NK-92 treated with Interleukin-12 subunit alpha and Interleukin-12 subunit beta, amount 100 ng/mL, for 24 hours (cell line): ENCODE measurements around the gene KIF25.
"Not testable (repeated sequence)": the region's sequence is repeated elsewhere in the genome, so short reads cannot be mapped to it uniquely, and the experiment has no call there.

Experiments used
- DNase-seq: peaks from one replicate; lab custom pipeline; 2025; lab: John Stamatoyannopoulos, UW

Gene KIF25

DNA sequence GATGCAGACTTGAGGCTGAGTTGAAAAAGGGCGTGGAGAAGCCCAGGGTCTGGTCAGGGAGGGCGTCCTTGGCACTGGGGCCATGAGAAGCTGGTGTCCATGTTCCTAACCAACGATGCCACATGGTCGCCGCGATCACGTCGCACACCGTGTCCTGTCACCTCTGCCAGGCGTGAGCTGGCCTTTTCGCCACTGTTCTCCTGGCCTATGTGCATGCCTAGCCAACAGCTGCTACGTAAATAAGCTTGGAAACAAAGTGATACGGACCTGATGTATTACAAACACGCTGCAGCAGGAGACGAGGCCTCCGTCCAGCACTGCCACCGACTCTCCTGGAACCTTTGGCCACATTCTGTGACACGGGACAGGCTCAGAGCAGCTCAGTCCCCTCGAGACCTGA lies 22.0 kb upstream of the KIF25 start:
- no peak for DNase-seq

DNA sequence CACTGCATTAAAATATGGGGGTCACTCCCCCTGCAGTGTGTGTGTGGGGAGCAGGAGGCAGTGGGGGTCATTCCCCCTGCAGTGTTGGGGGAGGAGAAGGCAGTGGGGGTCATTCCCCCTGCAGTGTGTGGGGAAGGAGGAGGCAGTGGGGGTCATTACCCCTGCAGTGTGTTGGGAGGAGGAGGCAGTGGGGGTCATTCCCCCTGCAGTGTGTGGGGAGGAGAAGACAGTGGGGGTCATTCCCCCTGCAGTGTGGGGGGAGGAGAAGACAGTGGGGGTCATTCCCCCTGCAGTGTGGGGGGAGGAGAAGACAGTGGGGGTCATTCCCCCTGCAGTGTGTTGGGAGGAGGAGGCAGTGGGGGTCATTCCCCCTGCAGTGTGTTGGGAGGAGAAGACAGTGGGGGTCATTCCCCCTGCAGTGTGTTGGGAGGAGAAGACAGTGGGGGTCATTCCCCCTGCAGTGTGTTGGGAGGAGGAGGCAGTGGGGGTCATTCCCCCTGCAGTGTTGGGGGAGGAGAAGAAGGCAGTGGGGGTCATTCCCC lies 21.3 kb upstream of the KIF25 start:
- DNase-seq: not testable (repeated sequence)

DNA sequence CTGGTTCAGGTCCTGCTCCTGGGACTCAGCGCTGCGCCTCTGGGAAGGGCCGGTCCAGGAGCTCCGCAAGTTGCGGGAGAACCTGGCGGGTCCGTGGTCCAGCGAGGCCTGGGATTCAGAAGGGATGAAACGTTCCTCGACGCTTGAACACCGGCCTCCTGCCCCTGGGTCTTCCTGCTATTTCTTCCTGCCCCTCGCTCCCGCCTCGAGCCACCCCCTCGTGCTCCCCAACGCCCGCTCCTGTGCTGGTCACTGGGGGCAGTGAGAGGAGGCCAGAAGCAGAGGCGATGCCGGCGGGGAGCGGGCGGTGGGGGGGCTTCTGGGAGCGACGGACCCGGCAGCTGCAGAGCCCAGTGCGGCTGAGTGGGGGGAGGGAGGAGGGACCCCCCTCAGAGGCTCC lies 20.8 kb upstream of the KIF25 start:
- no peak for DNase-seq

DNA sequence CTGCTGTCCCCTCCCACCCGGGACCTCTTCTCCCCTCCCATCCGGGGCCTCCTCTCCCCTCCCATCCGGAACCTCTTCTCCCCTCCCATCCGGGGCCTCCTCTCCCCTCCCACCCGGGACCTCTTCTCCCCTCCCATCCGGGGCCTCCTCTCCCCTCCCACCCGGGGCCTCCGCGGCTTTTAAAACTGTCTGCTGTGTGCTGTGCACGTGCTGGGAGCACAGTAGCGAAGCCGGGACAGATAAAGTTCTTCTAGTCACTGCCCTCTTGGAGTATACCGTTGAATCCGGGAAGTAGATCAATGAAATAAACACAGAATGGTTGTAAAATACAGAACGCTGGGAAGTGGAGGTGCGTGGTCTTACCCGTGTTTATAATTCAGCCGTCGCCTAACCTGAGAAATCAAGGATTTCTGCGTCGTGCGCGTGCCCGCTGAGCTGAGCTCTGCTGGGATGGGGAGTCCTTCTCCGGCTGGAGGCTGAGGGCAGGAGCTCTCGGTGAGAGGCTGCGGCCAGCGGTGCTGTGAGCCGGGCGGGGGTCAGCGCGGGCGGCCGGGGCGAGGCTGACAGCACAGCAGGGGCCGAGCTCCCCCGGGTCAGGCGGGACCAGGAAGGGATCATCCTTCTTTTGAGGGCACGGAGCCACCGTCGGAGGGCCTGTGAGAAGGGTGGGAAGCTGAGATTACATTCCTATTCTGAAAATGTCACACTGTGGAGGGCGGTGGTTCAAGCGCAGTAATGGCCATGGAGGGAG lies 19.6 kb upstream of the KIF25 start:
- DNase-seq: no peak

DNA sequence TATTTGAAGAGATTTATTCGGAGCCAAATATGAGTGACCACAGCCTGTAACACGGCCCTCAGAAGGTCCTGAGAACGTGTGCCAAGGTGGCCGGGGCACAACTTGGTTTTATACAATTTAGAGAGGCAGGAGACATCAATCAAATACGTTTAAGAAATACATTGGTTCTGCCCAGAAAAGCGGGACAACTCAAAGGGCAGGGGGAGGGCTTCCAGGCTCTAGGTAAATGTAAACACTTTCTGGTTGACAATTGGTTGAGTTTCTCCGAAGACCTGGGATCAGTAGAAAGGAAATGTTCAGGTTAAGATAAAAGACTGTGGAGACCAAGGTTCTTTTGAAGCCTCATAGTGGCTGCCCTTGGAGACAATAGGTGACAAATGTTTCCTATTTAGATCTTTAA lies 18.9 kb upstream of the KIF25 start:
- DNase-seq: no peak

DNA sequence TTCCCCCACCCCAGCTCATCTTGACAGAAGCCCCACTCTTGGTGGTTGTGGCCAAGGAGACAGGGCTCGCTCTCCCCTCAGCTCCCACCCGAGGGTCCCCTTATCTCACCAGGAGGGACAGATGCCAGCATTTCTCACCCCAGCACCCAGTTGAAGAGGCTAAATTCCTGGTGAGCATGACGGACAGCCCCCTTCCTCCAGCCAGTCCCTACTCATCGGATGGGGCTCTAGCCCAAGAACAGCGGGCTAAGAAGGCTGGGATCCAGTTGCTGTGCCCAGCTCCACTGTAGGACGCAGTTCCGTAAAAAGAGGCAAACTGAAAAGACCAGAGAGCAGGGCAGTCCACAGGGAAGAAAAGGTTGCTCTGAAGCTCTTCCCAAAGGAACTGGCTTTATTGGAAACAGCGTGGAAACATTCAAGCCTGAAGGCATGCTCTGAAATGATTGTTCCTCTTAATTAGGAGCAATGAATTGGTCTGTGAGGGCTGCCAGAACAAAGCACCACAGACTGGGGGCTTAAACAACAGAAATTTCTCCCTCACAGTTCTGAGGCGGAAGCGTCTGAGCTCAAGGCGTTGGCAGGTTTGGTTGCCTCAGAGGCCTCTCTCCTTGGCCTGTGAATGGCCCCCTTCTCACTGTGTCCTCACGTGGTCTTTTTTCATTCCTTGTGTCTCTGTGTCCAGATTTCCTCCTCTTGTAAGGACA lies 17.9 kb upstream of the KIF25 start:
- no peak for DNase-seq

DNA sequence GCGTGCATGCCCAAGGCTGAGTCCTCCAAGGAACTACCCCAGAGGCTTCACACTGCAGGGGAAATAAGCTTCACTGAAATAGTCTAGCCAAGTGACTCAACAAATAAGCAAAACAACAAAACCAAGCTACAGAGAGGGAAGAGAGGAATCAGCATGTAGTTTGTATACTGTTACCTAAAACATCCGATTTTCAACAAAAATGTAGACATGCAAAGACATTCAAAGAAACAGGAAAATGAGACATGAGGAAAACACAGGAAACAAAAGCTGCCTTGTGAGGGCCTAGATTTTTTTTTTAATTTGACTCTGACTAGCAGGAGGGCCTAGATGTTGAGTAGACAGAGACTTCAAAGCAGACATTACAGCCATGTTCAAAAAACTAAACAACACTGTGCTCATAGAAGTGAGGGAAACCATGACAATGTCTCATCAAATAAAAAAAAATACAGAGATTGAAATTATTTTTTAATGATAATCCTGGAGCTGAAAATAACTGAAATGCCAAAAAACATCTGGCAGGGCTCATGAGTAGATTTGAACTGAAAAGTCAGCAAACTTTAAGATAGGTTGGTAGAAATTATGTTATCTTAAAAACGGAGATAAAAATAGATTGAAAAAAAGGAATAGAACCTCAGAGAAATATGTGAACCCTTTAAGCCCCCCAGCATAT lies 16.4 kb upstream of the KIF25 start:
- DNase-seq: no peak

DNA sequence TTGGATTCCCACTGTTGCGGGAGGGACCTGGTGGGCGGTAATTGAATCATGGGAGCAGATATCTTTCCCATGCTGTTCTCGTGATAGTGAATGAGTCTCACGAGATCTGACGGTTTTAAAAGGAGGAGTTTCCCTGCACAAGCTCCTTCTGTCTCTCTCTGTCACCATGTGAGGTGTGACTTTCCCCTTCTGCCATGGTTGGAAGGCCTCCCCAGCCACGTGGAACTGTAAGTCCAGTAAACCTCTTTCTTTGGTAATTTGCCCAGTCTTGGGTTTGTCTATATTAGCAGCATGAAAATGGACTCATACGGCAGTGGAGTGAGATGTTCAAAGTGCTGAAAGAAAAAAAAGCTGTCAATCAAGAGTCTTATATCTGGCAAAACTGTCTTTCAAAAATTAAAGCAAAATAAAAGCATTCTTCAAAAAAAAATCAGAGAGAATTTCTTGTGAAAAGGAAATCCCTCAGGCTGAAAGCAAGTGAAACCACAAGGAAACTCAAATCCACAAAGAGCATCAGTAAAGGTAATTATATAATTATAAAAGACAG lies 15.5 kb upstream of the KIF25 start:
- no peak for DNase-seq

DNA sequence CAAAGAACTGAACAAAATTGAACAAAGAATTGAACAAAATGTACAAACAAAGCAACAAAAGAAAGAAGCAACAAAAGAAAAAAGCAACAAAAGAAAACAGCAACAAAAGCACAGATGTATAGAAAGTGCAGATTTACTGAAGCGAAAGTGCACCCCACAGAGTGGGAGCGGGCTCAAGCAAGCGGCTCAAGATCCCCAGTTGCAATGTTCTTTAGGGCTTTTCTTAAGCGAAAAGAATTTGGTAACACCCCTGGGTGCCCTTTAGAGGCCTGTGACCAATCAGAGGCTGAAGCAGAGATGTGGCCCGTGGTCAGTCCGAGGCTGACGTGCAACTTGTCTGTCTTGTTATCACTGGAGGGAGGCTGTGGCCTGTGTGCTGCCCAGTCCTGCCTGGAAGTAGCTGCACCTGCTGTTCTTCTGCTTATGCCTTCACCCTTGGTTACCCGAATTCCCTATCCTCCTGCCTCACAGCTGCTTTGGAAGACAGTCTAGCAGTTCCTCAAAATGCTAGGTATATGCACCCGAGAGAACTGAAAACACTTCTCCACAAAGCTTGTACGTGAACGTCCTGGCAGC lies 13.2 kb upstream of the KIF25 start:
- DNase-seq: no peak

DNA sequence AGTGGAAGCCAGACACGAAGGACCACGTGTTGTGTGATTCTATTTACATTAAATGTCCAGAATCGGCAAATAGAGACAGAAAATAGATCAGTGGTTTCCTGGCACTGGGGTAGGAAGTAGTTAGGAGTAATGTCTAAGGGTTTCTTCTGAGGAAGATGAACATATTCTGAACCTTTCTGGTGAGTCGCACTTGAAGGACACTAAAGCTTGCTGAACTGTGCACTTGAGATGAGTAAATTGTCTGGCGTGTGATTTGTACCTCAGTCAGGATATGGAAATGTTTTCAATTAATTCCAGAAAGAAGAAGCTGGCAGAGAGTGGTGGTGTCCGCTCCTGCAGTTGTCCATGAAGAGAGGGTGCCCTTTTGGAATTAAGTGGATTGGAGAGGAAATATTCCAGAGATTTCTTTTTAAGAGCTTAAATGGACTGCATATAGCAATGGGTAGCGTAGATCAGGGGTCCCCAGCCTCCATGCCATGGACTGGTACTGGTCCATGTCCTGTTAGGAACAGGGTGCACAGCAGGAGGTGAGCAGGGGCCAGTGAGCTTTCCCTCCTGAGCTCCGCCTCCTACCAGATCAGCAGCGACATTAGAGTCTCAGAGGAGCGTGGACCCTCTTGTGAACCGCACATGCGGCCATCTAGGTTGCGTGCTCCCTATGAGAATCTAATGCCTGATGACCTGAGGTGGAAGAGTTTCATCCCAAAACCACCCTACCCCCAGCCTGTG lies 12.4 kb upstream of the KIF25 start:
- DNase-seq: no peak

DNA sequence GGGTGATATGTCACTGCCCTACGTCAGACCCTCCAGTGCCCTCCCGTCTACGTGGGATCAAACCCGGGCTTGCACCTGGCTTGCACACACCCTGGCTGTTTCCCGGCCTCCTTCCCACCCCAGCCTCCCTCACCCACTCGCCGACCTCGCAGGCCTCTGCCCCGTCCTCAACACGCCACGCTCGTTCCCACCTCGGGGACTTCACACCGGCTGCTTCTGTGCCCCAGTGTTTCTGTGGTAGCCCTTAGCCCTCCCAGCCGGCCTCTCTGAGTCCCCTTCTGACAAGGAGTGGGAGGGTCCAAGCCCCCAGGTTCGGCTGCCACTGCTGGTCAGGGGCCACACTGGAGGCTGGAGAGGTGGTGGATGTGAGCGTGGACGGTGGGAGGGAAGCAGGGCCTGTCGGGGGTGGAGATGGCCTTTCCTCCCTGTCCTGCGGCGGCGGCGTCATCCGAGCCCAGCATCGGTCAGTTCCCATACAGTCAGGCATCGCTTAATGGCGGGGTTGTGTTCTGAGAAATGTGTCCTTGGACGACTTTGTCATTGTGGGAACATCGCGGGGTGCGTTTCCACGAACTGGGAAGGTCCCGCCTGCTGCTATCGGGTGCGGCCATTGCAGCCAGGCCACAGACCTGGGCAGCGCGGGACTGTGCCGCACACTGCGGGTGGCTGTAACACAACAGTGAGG lies 11.4 kb upstream of the KIF25 start:
- DNase-seq: no peak

DNA sequence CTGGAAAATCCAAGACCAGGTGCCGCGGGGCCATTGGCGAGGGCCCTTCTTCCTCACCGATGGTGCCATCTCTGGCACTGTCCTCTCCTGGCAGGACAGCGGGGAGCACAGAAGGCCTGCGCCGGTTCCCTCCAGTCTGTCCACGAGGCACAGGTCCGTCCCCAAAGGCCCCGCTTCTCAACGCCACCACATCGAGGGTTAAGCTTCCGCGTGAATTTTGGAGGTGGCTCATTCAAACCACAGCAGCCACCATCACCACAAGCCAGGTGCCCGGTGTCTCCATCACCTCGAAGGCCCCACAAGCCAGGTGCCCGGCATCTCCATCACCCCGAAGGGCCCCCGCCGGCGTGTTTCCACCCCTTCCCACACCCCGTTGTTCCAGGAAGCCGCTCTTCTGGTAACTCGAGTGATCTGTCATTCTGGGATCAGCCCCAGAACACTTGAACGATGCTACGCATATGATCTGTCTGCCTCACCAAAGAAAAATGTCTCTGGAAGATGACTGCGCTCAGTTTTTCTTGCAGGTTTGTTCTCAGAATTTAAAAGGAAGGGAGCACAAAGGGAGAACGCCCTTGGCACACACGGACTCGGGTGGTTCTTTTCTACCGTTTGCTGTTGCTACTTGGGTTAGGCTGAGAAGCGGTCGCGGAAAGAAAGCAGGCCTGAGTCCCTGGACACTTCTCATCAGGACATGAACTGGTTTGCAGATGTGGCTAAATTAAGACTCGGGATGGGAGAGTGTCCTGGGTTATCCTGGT lies 9.9 kb upstream of the KIF25 start:
- DNase-seq: no peak

DNA sequence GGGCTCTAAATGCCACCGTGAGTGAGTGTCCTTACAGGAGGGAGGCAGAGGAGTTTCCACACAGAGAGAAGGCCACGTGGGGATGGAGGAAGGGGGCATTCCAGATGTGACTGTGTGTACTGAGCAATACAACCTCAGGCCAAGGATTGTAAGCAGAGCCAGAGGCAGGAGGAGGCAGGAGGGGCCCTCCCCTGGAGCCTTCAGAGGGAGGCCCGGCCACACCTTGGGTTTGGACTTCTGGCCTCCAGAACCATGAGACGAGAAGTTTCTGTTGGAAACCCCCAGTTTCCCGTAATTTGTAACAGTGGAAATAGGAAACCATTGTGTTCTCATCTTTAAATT lies 9.3 kb upstream of the KIF25 start:
- DNase-seq: no peak

DNA sequence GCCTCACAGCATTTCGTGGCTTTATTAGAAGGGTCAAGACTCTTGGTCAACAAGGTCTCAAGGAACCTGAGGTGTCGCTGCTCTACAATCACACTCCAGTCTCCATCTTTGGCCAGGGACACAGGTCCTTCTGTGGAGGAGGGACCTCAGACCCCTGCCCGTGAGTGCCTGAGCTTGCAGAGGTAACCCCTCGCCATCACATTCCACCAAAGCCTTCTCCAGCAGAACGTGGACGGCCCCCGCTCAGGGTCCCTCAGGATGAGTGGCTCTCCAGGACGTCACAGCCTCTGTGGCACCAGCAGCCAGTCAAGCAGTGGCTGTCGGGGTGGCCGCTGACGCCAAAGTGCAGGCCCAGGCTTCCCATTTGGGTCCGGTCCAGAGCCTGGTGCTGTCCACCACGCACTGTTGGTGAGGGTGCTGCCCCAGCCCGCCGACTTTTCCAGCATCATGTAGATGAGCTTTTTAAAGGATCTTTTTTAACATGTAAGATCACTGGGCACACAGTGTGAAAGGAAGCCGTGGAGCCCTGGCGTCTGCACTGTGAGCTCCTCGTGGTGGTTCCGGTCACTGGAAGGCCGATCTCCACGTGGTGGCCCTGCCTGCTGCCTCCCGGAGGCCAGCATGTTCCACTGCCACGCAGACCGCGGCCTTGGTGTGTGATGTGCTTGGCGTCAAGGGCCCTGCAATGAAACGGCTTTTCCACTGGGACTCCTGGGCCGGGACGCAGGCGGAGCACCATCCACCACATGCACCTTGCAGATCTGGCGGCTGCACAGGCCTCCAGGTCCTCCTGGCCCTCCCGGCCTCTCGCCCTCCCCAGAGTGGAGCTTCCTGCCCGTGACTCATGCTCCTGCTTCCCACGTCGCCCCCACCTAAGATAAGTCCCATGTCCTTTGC lies 8.3 kb upstream of the KIF25 start:
- no peak for DNase-seq

DNA sequence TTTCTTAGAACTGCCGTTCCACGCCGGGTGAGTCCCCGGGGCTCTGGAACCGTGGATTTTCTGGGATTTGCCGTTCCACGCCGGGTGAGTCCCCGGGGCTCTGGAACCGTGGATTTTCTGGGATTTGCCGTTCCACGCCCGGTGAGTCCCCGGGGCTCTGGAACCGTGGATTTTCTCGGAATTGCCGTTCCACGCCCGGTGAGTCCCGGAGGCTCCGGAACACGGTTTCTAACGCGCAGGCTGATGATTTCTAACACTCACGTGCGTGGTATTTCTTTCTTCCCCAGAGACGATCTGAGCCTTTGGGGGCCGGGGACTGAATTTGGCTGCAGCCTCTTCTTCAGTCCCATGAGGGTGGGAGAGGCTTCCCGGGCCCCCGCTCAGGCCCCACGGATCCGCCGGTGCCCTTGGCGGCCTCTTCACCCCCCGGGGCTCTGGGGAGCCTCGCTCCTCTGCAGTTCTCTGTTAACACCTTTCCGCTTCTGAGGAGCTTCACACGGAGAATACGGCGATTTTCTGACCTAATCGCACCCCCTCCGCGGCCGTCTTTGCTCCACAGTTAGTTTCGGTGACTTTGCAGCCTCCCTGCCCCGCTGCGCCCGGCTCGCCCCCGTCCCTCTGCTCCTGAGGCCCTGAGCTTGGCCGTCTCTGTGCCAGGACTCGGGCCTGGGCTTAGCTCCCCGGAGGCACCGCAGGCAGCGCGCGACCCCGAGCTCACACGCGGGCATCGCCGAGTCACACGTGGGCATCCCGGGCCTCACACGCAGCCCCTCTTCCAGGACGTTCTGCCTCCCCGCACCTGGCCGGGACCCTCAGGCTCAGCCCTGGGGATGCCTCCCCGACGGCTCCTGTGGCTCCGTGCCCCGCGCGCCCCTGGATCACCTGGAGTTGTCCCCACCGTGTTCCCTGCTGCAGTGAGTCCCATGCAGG lies 7.2 kb upstream of the KIF25 start:
- no peak for DNase-seq

DNA sequence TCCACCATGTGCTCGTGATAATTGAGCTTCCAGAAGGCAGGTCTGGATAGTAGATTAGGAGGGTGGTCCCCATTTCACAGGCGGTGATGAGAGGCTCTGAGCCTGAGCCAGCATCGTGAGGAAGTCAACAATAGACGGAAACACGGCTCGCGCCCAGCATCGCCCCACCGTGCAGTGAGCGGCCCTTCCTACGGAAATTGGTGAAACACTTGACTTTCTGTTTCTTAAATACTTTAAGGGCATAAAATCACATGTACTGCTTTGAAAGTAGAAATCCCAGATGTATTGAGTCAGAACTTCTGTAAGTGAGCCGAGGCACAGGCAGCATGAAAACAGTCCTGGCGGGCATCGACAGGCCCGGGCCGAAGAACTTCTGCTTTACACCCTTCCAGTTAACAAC lies 4.3 kb upstream of the KIF25 start:
- no peak for DNase-seq

DNA sequence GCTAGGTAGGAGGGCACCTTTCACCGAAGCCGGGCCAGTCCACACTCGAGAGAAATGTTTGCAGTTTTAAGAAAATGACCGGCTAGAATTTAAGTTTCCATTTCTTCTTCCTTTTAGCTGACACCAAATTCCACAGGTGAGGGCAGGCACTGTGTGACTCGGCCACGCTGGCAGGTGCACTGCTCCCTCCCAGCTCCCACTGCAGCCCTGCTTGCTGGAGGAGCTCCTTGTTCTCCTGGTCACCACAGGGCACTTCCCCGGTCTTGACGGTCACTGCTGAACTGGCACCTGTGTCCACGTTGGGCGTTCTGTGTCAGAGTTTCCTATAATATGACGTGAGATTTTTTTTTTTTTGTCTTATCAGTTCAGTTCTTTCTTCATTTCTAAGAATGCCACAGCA lies 3.6 kb upstream of the KIF25 start:
- DNase-seq: no peak

DNA sequence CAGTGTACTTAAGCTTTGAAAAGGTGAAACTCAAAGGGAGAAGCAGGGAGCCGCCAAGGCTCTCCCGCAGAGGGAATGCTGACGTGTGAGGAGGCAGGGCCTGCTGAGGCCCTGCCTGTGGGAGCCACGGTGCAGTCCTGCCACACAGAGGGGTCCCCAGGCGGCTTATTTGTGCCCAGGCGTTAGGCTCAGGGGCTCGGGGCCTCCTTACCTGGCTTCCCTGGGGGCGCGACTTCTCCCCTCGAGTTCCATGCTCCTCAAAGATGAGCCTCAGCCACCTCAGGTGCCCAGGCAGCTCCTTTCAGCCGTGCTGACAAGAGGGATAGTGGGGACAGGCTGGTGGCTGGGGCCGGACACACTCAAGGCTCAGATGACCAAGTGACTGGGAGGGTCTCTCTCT lies 2.2 kb upstream of the KIF25 start:
- DNase-seq: no peak
